GM21423 (cell line): ENCODE data around the gene DAB2IP.
"Not testable (repeated sequence)": the region's sequence is repeated elsewhere in the genome, so short reads cannot be mapped to it uniquely, and the experiment has no call there.

Experiments
- ATAC-seq: cut with Tn5 transposase; IDR thresholded peaks from one replicate; pipeline ENCODE4 v1.9.1; 2021; ENCODE audit warnings: mild to moderate bottlenecking, moderate library complexity; ENCODE audit not compliant: unreplicated experiment

The DAB2IP gene

GRCh38 chr9:121785673-121786542 is 134.5 kb downstream of the DAB2IP start:
- no peak for ATAC-seq

- ATAC-seq: no peak
Observed at GRCh38 chr9:121786543-121786948, 135.1 kb downstream of the DAB2IP start.

GRCh38 chr9:121786998-121787422 is 135.6 kb downstream of the DAB2IP start:
- no peak for ATAC-seq

GRCh38 chr9:121788686-121789366 is 137.4 kb downstream of the DAB2IP start:
- ATAC-seq: no peak

- ATAC-seq: no peak
Observed at GRCh38 chr9:121790841-121791240, 139.4 kb downstream of the DAB2IP start.

GRCh38 chr9:121792476-121792875 is 141.0 kb downstream of the DAB2IP start:
- not testable (repeated sequence) for ATAC-seq

- not testable (repeated sequence) for ATAC-seq
Observed at GRCh38 chr9:121794334-121794733, 142.9 kb downstream of the DAB2IP start.

- ATAC-seq: no peak
Observed at GRCh38 chr9:121797081-121797480, 145.6 kb downstream of the DAB2IP start.

- ATAC-seq: no peak
Observed at GRCh38 chr9:121798941-121799340, 147.5 kb downstream of the DAB2IP start.

- no peak for ATAC-seq
Observed at GRCh38 chr9:121800376-121800775, 148.9 kb downstream of the DAB2IP start.

- no peak for ATAC-seq
Observed at GRCh38 chr9:121801579-121801978, 150.1 kb downstream of the DAB2IP start.

GRCh38 chr9:121802753-121803152 is 151.3 kb downstream of the DAB2IP start:
- no peak for ATAC-seq

- ATAC-seq: no peak
Observed at GRCh38 chr9:121807069-121807822, 155.8 kb downstream of the DAB2IP start.

- no peak for ATAC-seq
Observed at GRCh38 chr9:121807823-121808278, 156.4 kb downstream of the DAB2IP start.

GRCh38 chr9:121808781-121809180 is 157.3 kb downstream of the DAB2IP start:
- no peak for ATAC-seq

- no peak for ATAC-seq
Observed at GRCh38 chr9:121809356-121810050, 158.1 kb downstream of the DAB2IP start.

GRCh38 chr9:121810489-121810888 is 159.1 kb downstream of the DAB2IP start:
- ATAC-seq: no peak

- ATAC-seq: no peak
Observed at GRCh38 chr9:121811140-121811539, 159.7 kb downstream of the DAB2IP start.

- ATAC-seq: no peak
Observed at GRCh38 chr9:121811751-121812150, 160.3 kb downstream of the DAB2IP start.

- ATAC-seq: no peak
Observed at GRCh38 chr9:121812159-121812735, 160.8 kb downstream of the DAB2IP start.
